WTC11 (cell line): ENCODE results near the gene ATP13A1. TPM values are rescaled to one million over a fixed set of nuclear protein-coding genes. Genes with fewer than 3 reads are reported as not detected.
A peak's percentile ranks its signal among the peaks of the same experiment; 100 is the strongest.

Experiments used
- CREB1 ChIP-seq: sonication (generic); formaldehyde crosslinking; IDR thresholded peaks from 2 replicates; pipeline ENCODE4 v1.8.0; 2023; ENCODE audit warnings: mild to moderate bottlenecking, missing genetic modification reagents
- ELF4 ChIP-seq: sonication (generic); formaldehyde crosslinking; IDR thresholded peaks from 2 replicates; pipeline ENCODE4 v1.8.1; 2022; ENCODE audit warnings: low read depth, mild to moderate bottlenecking, moderate library complexity, missing genetic modification reagents
- FOXK1 ChIP-seq: sonication (generic); formaldehyde crosslinking; IDR thresholded peaks from 2 replicates; pipeline ENCODE4 v1.8.0; 2022; ENCODE audit warnings: mild to moderate bottlenecking, moderate library complexity, missing genetic modification reagents
- JAZF1 ChIP-seq: fragments of 250-450 bp; sonication (Bioruptor Pico); IDR thresholded peaks from 2 replicates; pipeline ENCODE4 v1.9.0; 2021; ENCODE audit warnings: moderate library complexity, mild to moderate bottlenecking, inconsistent platforms
- KAT7 ChIP-seq: sonication (generic); formaldehyde crosslinking; IDR thresholded peaks from 2 replicates; pipeline ENCODE4 v1.8.1; 2023; ENCODE audit warnings: missing genetic modification reagents, mild to moderate bottlenecking, borderline replicate concordance
- MXD4 ChIP-seq: fragments of 250-450 bp; sonication (Bioruptor Pico); IDR thresholded peaks from 2 replicates; pipeline ENCODE4 v1.8.0; 2021; ENCODE audit warnings: mild to moderate bottlenecking, moderate library complexity, borderline replicate concordance
- SP1 ChIP-seq: sonication (generic); formaldehyde crosslinking; conservative IDR thresholded peaks from 2 replicates; pipeline ENCODE4 v1.8.1; 2022; ENCODE audit warnings: missing genetic modification reagents
- TEAD4 ChIP-seq: sonication (generic); formaldehyde crosslinking; IDR thresholded peaks from 2 replicates; pipeline ENCODE4 v1.8.0; 2022; ENCODE audit warnings: mild to moderate bottlenecking, missing genetic modification reagents
- ZNF138 ChIP-seq: sonication (generic); formaldehyde crosslinking; conservative IDR thresholded peaks from 2 replicates; pipeline ENCODE4 v1.8.1; 2022; ENCODE audit warnings: mild to moderate bottlenecking, moderate library complexity, missing genetic modification reagents
- ZNF396 ChIP-seq: fragments of 250-450 bp; sonication (Bioruptor Pico); IDR thresholded peaks from 2 replicates; pipeline ENCODE4 v1.8.0; 2021; ENCODE audit warnings: mild to moderate bottlenecking, moderate library complexity, borderline replicate concordance
- ZNF416 ChIP-seq: fragments of 250-450 bp; sonication (Bioruptor Pico); IDR thresholded peaks from 2 replicates; pipeline ENCODE4 v1.9.0; 2021; ENCODE audit warnings: mild to moderate bottlenecking, inconsistent platforms
- total RNA-seq: library from RNA; stranded (reverse); gene quantifications from 3 replicates; pipeline ENCODE4 v1.2.3, GENCODE V29; 2021
- TF ChIP-seq, protein P1 (sequence below): sonication (generic); formaldehyde crosslinking; IDR thresholded peaks from 2 replicates; pipeline ENCODE4 v1.8.0; 2022; ENCODE audit warnings: mild to moderate bottlenecking, missing genetic modification reagents
- TF ChIP-seq, protein P2 (sequence below): sonication (generic); formaldehyde crosslinking; IDR thresholded peaks from 2 replicates; pipeline ENCODE4 v1.8.1; 2023; ENCODE audit warnings: mild to moderate bottlenecking, missing genetic modification reagents, moderate library complexity
- TF ChIP-seq, protein P3 (sequence below): fragments of 250-450 bp; sonication (Bioruptor Pico); IDR thresholded peaks from 2 replicates; pipeline ENCODE4 v1.8.0; 2021; ENCODE audit warnings: mild to moderate bottlenecking
- TF ChIP-seq, protein P4 (sequence below): fragments of 200-600 bp; IDR thresholded peaks from 2 replicates; pipeline ENCODE4 v1.8.0; 2022; ENCODE audit warnings: antibody characterized with exemption
- TF ChIP-seq, protein P5 (sequence below): sonication (generic); formaldehyde crosslinking; IDR thresholded peaks from 2 replicates; pipeline ENCODE4 v1.8.0; 2022; ENCODE audit warnings: mild to moderate bottlenecking, missing genetic modification reagents
- TF ChIP-seq, protein P6 (sequence below): sonication (generic); formaldehyde crosslinking; IDR thresholded peaks from 2 replicates; pipeline ENCODE4 v1.8.1; 2023; ENCODE audit warnings: mild to moderate bottlenecking, moderate library complexity, missing genetic modification reagents

The ATP13A1 gene
- total RNA-seq, 1 experiment from 2014 or later: 82.6 TPM

DNA sequence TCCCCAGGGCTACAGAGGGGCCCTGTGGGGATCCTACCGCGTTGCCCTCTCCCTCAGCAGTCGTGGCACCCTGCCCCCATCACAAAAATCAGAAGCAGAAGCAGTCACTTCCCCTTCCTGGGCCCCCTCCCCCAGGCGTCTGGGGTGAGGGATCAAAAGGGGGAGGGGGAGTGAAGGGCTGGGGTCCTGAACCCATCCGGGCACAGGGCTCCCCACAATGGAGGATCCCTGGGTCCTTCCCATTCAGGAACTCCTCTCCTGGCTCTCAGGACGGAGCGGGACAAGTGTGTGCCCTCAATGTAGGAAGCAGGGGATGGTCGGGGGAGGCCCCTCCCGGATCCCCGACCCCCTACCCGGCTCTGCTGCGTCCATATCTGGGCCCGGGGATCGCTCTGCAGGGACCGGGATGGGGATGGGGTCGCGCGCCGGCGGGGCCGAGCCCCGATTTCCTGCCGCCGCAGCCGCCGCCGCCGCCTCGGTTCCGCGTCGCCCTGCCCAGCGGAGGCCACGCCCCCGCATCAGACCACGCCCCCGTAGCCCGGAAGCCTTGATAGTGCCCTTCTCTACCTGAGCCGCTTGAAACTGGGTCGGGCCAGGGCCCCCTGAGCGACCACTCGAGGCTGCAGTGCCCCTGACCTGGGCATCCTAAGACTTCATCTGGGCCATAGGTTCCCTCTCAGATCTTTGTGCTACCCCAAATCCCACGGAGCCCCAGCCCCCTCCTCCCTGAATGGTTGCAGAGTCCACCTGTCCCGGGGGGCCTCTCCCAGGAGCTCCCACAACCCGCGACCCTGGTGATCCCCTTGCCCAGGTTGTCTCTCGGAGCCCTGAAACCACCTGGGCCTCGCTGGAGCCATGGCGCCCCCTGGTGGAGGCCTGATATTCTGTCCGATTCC, 20.1 kb downstream of the ATP13A1 start, which contains the start of gene GMIP (continued):
- TF ChIP-seq, protein P1, sequence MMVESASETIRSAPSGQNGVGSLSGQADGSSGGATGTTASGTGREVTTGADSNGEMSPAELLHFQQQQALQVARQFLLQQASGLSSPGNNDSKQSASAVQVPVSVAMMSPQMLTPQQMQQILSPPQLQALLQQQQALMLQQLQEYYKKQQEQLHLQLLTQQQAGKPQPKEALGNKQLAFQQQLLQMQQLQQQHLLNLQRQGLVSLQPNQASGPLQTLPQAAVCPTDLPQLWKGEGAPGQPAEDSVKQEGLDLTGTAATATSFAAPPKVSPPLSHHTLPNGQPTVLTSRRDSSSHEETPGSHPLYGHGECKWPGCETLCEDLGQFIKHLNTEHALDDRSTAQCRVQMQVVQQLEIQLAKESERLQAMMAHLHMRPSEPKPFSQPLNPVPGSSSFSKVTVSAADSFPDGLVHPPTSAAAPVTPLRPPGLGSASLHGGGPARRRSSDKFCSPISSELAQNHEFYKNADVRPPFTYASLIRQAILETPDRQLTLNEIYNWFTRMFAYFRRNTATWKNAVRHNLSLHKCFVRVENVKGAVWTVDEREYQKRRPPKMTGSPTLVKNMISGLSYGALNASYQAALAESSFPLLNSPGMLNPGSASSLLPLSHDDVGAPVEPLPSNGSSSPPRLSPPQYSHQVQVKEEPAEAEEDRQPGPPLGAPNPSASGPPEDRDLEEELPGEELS (CRISPR knock-in tag): 0 out of 2 replicates have a peak, but pooled peaks have one; percentile 38
- TF ChIP-seq JAZF1 (CRISPR knock-in tag) (no peak), ZNF416 (CRISPR knock-in tag) (no peak), CREB1 (CRISPR knock-in tag) (0 out of 2 replicates have a peak, but pooled peaks have one; percentile 12), FOXK1 (CRISPR knock-in tag) (0 out of 2 replicates have a peak, but pooled peaks have one; percentile 26), ZNF396 (CRISPR knock-in tag) (no peak), TEAD4 (CRISPR knock-in tag) (peak; percentile 28; the same call in 1 of the 2 replicates), ELF4 (CRISPR knock-in tag) (no peak), MXD4 (CRISPR knock-in tag) (no peak), SP1 (CRISPR knock-in tag) (peak; percentile 68), ZNF138 (CRISPR knock-in tag) (no peak), KAT7 (CRISPR knock-in tag) (no peak)
- TF ChIP-seq, protein P2, sequence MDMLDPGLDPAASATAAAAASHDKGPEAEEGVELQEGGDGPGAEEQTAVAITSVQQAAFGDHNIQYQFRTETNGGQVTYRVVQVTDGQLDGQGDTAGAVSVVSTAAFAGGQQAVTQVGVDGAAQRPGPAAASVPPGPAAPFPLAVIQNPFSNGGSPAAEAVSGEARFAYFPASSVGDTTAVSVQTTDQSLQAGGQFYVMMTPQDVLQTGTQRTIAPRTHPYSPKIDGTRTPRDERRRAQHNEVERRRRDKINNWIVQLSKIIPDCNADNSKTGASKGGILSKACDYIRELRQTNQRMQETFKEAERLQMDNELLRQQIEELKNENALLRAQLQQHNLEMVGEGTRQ (CRISPR knock-in tag): no peak
- TF ChIP-seq, protein P3, sequence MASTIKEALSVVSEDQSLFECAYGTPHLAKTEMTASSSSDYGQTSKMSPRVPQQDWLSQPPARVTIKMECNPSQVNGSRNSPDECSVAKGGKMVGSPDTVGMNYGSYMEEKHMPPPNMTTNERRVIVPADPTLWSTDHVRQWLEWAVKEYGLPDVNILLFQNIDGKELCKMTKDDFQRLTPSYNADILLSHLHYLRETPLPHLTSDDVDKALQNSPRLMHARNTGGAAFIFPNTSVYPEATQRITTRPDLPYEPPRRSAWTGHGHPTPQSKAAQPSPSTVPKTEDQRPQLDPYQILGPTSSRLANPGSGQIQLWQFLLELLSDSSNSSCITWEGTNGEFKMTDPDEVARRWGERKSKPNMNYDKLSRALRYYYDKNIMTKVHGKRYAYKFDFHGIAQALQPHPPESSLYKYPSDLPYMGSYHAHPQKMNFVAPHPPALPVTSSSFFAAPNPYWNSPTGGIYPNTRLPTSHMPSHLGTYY (CRISPR knock-in tag): peak; percentile 33; the same call in 1 of the 2 replicates
- TF ChIP-seq, protein P4, sequence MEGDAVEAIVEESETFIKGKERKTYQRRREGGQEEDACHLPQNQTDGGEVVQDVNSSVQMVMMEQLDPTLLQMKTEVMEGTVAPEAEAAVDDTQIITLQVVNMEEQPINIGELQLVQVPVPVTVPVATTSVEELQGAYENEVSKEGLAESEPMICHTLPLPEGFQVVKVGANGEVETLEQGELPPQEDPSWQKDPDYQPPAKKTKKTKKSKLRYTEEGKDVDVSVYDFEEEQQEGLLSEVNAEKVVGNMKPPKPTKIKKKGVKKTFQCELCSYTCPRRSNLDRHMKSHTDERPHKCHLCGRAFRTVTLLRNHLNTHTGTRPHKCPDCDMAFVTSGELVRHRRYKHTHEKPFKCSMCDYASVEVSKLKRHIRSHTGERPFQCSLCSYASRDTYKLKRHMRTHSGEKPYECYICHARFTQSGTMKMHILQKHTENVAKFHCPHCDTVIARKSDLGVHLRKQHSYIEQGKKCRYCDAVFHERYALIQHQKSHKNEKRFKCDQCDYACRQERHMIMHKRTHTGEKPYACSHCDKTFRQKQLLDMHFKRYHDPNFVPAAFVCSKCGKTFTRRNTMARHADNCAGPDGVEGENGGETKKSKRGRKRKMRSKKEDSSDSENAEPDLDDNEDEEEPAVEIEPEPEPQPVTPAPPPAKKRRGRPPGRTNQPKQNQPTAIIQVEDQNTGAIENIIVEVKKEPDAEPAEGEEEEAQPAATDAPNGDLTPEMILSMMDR: peak; percentile 92
- TF ChIP-seq, protein P5, sequence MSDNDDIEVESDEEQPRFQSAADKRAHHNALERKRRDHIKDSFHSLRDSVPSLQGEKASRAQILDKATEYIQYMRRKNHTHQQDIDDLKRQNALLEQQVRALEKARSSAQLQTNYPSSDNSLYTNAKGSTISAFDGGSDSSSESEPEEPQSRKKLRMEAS (CRISPR knock-in tag): 0 out of 2 replicates have a peak, but pooled peaks have one; percentile 8
- TF ChIP-seq, protein P6, sequence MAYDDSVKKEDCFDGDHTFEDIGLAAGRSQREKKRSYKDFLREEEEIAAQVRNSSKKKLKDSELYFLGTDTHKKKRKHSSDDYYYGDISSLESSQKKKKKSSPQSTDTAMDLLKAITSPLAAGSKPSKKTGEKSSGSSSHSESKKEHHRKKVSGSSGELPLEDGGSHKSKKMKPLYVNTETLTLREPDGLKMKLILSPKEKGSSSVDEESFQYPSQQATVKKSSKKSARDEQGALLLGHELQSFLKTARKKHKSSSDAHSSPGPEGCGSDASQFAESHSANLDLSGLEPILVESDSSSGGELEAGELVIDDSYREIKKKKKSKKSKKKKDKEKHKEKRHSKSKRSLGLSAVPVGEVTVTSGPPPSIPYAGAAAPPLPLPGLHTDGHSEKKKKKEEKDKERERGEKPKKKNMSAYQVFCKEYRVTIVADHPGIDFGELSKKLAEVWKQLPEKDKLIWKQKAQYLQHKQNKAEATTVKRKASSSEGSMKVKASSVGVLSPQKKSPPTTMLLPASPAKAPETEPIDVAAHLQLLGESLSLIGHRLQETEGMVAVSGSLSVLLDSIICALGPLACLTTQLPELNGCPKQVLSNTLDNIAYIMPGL (CRISPR knock-in tag): peak; percentile 17; the same call in 1 of the 2 replicates
- TF ChIP-seq, all 79 proteins: peak for 14
